SK-N-SH treated with all-trans-retinoic acid at 6 μM for 48 hours (cell line): ENCODE measurements around the gene GCSH.

Experiments
- ATAC-seq: fragments of 200-7000 bp; cut with Tn5 transposase; 3 replicates; pipeline ENCODE4 v1.9.1; 2020; ENCODE audit warnings: mild to moderate bottlenecking, moderate library complexity
- ARNTL ChIP-seq: fragments of 450-650 bp; formaldehyde crosslinking; IDR thresholded peaks from 2 replicates; pipeline ENCODE4 v1.5.0; 2020; ENCODE audit warnings: low read depth, mild to moderate bottlenecking, moderate library complexity, borderline replicate concordance
- BACH2 ChIP-seq: fragments of 250-450 bp; sonication (Bioruptor Pico); IDR thresholded peaks from 2 replicates; pipeline ENCODE4 v1.9.0; 2021; ENCODE audit warnings: mild to moderate bottlenecking, borderline replicate concordance
- CSDC2 ChIP-seq: fragments of 250-450 bp; sonication (Bioruptor Pico); IDR thresholded peaks from 2 replicates; pipeline ENCODE4 v1.5.0; 2020; ENCODE audit warnings: mild to moderate bottlenecking, moderate library complexity
- ESRRG ChIP-seq: fragments of 250-450 bp; sonication (Bioruptor Pico); IDR thresholded peaks from 2 replicates; pipeline ENCODE4 v1.6.1; 2021; ENCODE audit warnings: mild to moderate bottlenecking
- GLIS3 ChIP-seq: fragments of 250-450 bp; sonication (Bioruptor Pico); IDR thresholded peaks from 2 replicates; pipeline ENCODE4 v1.5.0; 2020; ENCODE audit warnings: mild to moderate bottlenecking, moderate library complexity
- ISL1 ChIP-seq: fragments of 250-450 bp; sonication (Bioruptor Pico); IDR thresholded peaks from 2 replicates; pipeline ENCODE4 v2.1.2; 2022; ENCODE audit warnings: mild to moderate bottlenecking, moderate library complexity
- OSR1 ChIP-seq: fragments of 250-450 bp; sonication (Bioruptor Pico); IDR thresholded peaks from 2 replicates; pipeline ENCODE4 v1.8.0; 2022; ENCODE audit warnings: moderate library complexity, mild to moderate bottlenecking, inconsistent platforms
- PPARA ChIP-seq: fragments of 250-450 bp; sonication (Bioruptor Pico); IDR thresholded peaks from 2 replicates; pipeline ENCODE4 v1.5.0; 2020; ENCODE audit warnings: mild to moderate bottlenecking, borderline replicate concordance
- RARB ChIP-seq: fragments of 250-450 bp; sonication (Bioruptor Pico); IDR thresholded peaks from 2 replicates; pipeline ENCODE4 v1.8.0; 2021; ENCODE audit warnings: mild to moderate bottlenecking, moderate library complexity
- SNAI2 ChIP-seq: fragments of 250-450 bp; sonication (Bioruptor Pico); IDR thresholded peaks from 2 replicates; pipeline ENCODE4 v1.5.0; 2020; ENCODE audit warnings: mild to moderate bottlenecking, moderate library complexity
- TSHZ2 ChIP-seq: fragments of 250-450 bp; sonication (Bioruptor Pico); IDR thresholded peaks from 2 replicates; pipeline ENCODE4 v1.5.0; 2020; ENCODE audit warnings: mild to moderate bottlenecking, moderate library complexity
- ZC3H10 ChIP-seq: fragments of 250-450 bp; sonication (Bioruptor Pico); IDR thresholded peaks from 2 replicates; pipeline ENCODE4 v1.5.1; 2021; ENCODE audit warnings: mild to moderate bottlenecking, moderate library complexity
- ZFP3 ChIP-seq: fragments of 250-450 bp; sonication (Bioruptor Pico); IDR thresholded peaks from 2 replicates; pipeline ENCODE4 v1.5.0; 2020; ENCODE audit warnings: mild to moderate bottlenecking, moderate library complexity
- ZFP30 ChIP-seq: fragments of 450-650 bp; formaldehyde crosslinking; IDR thresholded peaks from 2 replicates; pipeline ENCODE4 v1.5.0; 2022; ENCODE audit warnings: mild to moderate bottlenecking, moderate library complexity
- ZNF565 ChIP-seq: fragments of 450-650 bp; formaldehyde crosslinking; conservative IDR thresholded peaks from 2 replicates; pipeline ENCODE4 v1.5.0; 2020; ENCODE audit warnings: low read depth, mild to moderate bottlenecking, moderate library complexity
- ZNF70 ChIP-seq: fragments of 450-650 bp; formaldehyde crosslinking; IDR thresholded peaks from 2 replicates; pipeline ENCODE4 v1.5.0; 2020; ENCODE audit warnings: mild to moderate bottlenecking, moderate library complexity
- ZNF8 ChIP-seq: fragments of 450-650 bp; formaldehyde crosslinking; IDR thresholded peaks from 2 replicates; pipeline ENCODE4 v1.5.0; 2020; ENCODE audit warnings: mild to moderate bottlenecking, moderate library complexity
- TF ChIP-seq, protein P1 (sequence below): fragments of 250-450 bp; sonication (Bioruptor Pico); IDR thresholded peaks from 2 replicates; pipeline ENCODE4 v1.8.0; 2020; ENCODE audit warnings: mild to moderate bottlenecking, moderate library complexity, borderline replicate concordance
- TF ChIP-seq, protein P2 (sequence below): fragments of 250-450 bp; sonication (Bioruptor Pico); IDR thresholded peaks from 2 replicates; pipeline ENCODE4 v1.5.1; 2021; ENCODE audit warnings: mild to moderate bottlenecking, moderate library complexity
- TF ChIP-seq, protein P3 (sequence below): fragments of 250-450 bp; sonication (Bioruptor Pico); IDR thresholded peaks from 2 replicates; pipeline ENCODE4 v1.5.1; 2020; ENCODE audit warnings: low read depth, mild to moderate bottlenecking, moderate library complexity
- TF ChIP-seq, protein P4 (sequence below): fragments of 250-450 bp; sonication (Bioruptor Pico); IDR thresholded peaks from 2 replicates; pipeline ENCODE4 v1.8.0; 2021; ENCODE audit warnings: low read depth, mild to moderate bottlenecking, moderate library complexity, borderline replicate concordance

GCSH gene

GRCh38 chr16:81137754-81138153 is 41.6 kb upstream of the GCSH start:
- no peak for ATAC-seq
- TF ChIP-seq ZNF565 (no peak), ZFP3 (CRISPR knock-in tag) (no peak), TSHZ2 (CRISPR knock-in tag) (no peak), ZNF8 (no peak), SNAI2 (no peak), ZNF70 (CRISPR knock-in tag) (no peak), ZC3H10 (CRISPR knock-in tag) (no peak), PPARA (no peak), ISL1 (no peak), BACH2 (CRISPR knock-in tag) (no peak), RARB (CRISPR knock-in tag) (no peak), OSR1 (CRISPR knock-in tag) (no peak), ARNTL (CRISPR knock-in tag) (no peak), ZFP30 (no peak), ESRRG (CRISPR knock-in tag) (no peak), GLIS3 (CRISPR knock-in tag) (no peak)
- TF ChIP-seq, protein P1, sequence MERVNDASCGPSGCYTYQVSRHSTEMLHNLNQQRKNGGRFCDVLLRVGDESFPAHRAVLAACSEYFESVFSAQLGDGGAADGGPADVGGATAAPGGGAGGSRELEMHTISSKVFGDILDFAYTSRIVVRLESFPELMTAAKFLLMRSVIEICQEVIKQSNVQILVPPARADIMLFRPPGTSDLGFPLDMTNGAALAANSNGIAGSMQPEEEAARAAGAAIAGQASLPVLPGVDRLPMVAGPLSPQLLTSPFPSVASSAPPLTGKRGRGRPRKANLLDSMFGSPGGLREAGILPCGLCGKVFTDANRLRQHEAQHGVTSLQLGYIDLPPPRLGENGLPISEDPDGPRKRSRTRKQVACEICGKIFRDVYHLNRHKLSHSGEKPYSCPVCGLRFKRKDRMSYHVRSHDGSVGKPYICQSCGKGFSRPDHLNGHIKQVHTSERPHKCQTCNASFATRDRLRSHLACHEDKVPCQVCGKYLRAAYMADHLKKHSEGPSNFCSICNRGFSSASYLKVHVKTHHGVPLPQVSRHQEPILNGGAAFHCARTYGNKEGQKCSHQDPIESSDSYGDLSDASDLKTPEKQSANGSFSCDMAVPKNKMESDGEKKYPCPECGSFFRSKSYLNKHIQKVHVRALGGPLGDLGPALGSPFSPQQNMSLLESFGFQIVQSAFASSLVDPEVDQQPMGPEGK = no peak
- TF ChIP-seq, protein P2, sequence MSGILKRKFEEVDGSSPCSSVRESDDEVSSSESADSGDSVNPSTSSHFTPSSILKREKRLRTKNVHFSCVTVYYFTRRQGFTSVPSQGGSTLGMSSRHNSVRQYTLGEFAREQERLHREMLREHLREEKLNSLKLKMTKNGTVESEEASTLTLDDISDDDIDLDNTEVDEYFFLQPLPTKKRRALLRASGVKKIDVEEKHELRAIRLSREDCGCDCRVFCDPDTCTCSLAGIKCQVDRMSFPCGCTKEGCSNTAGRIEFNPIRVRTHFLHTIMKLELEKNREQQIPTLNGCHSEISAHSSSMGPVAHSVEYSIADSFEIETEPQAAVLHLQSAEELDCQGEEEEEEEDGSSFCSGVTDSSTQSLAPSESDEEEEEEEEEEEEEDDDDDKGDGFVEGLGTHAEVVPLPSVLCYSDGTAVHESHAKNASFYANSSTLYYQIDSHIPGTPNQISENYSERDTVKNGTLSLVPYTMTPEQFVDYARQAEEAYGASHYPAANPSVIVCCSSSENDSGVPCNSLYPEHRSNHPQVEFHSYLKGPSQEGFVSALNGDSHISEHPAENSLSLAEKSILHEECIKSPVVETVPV (CRISPR knock-in tag) = no peak
- TF ChIP-seq, protein P3, sequence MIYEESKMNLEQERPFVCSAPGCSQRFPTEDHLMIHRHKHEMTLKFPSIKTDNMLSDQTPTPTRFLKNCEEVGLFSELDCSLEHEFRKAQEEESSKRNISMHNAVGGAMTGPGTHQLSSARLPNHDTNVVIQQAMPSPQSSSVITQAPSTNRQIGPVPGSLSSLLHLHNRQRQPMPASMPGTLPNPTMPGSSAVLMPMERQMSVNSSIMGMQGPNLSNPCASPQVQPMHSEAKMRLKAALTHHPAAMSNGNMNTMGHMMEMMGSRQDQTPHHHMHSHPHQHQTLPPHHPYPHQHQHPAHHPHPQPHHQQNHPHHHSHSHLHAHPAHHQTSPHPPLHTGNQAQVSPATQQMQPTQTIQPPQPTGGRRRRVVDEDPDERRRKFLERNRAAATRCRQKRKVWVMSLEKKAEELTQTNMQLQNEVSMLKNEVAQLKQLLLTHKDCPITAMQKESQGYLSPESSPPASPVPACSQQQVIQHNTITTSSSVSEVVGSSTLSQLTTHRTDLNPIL = no peak
- TF ChIP-seq, protein P4, sequence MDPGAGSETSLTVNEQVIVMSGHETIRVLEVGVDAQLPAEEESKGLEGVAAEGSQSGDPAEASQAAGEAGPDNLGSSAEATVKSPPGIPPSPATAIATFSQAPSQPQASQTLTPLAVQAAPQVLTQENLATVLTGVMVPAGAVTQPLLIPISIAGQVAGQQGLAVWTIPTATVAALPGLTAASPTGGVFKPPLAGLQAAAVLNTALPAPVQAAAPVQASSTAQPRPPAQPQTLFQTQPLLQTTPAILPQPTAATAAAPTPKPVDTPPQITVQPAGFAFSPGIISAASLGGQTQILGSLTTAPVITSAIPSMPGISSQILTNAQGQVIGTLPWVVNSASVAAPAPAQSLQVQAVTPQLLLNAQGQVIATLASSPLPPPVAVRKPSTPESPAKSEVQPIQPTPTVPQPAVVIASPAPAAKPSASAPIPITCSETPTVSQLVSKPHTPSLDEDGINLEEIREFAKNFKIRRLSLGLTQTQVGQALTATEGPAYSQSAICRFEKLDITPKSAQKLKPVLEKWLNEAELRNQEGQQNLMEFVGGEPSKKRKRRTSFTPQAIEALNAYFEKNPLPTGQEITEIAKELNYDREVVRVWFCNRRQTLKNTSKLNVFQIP = no peak

DNA sequence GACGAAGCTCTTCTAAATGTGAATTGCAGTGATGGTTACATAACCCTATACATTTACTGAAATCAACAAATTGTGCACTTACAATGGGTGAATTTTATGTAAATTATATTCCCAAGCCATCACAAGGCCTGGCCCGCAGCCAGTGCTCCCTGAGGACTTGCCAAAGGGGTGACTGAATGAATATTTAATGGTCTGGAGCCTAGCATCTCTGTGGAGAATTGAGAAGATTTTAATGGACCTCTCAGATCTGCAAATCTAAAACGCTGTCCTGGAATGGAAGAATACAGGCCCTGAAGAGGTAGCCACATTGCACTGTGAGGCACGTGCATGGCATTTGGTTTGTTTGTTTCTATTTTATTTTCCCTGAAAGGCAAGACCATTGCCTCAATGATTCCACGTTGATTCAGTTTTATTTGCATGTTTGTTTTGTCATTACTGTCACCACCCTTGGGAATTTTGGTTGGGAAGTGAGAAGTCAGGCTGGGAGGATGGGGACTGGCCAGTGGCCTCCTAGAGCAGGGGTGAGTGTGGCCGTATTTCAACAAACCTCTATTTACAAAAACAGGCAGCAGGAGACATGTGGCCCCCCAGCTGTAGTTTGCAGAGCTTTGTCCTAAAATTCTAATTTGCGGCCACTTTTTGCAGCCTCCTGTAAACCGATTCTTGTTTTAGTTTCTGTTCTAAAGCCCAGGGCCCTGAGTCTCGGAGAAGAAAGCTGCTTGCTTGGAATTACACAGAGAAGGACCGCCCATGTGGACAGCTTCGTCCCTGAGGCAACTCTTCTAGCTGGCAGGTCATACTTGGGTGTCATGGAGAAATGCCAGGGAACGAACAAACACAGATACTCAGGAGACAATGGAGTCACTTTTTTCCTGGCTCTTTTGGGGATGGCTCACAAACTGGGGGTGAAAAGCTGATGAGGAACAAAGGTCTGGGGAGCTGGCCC is 40.5 kb upstream of the GCSH start:
- no peak for TF ChIP-seq RARB (CRISPR knock-in tag)
- TF ChIP-seq TSHZ2 (CRISPR knock-in tag) = no peak
- no peak for TF ChIP-seq ESRRG (CRISPR knock-in tag)
- no peak for TF ChIP-seq ZNF8
- no peak for TF ChIP-seq ARNTL (CRISPR knock-in tag)
- TF ChIP-seq ISL1 = no peak
- TF ChIP-seq ZC3H10 (CRISPR knock-in tag) = no peak
- no peak for TF ChIP-seq ZFP30
- no peak for TF ChIP-seq OSR1 (CRISPR knock-in tag)
- TF ChIP-seq, protein P1 = no peak
- TF ChIP-seq, protein P2 (CRISPR knock-in tag) = no peak
- no peak for TF ChIP-seq CSDC2 (CRISPR knock-in tag)
- ATAC-seq = no peak
